DND-41 (cell line): ENCODE results near the gene SERPINB2.

Experiments used
- ATAC-seq: fragments of 200-7000 bp; cut with Tn5 transposase; 3 replicates; pipeline ENCODE4 v1.9.1; 2021; ENCODE audit warnings: low read depth; ENCODE audit not compliant: insufficient read depth
- DNase-seq: peaks from one replicate; pipeline ENCODE4 v3.0.0-alpha.2; 2020
- H2AFZ ChIP-seq: 2 replicates; pipeline ENCODE4 v1.6.0; 2012; ENCODE audit warnings: low read depth, low read length
- H3K27ac ChIP-seq: 2 replicates; pipeline ENCODE4 v1.5.1; 2012; ENCODE audit warnings: low read length, inconsistent platforms
- H3K27me3 ChIP-seq: fragments of 200-600 bp; sonication (generic); 2 replicates; pipeline ENCODE4 v1.6.0; 2012; ENCODE audit warnings: low read length, mild to moderate bottlenecking, inconsistent platforms; ENCODE audit not compliant: insufficient read depth, poor library complexity
- H3K36me3 ChIP-seq: 2 replicates; pipeline ENCODE4 v1.5.1; 2012; ENCODE audit warnings: low read length, inconsistent platforms; ENCODE audit not compliant: insufficient read depth
- H3K4me1 ChIP-seq: 2 replicates; pipeline ENCODE4 v1.5.1; 2012; ENCODE audit warnings: mild to moderate bottlenecking, low read length; ENCODE audit not compliant: insufficient read depth
- H3K4me2 ChIP-seq: 2 replicates; pipeline ENCODE4 v1.6.0; 2012; ENCODE audit warnings: mild to moderate bottlenecking, moderate library complexity, low read length, inconsistent platforms; ENCODE audit not compliant: insufficient read depth
- H3K4me3 ChIP-seq, 2 experiments: fragments of 200-600 bp in 1 of 2; shearing (Covaris generic) in 1 of 2; 2 replicates each; pipeline ENCODE4 v1.5.1; 2012 to 2016; ENCODE audit warnings: inconsistent platforms in 2 of 2, low read length in 2 of 2, mild to moderate bottlenecking in 2 of 2, low read depth in 1 of 2, moderate library complexity in 1 of 2
- H3K79me2 ChIP-seq: 2 replicates; pipeline ENCODE4 v1.6.0; 2012; ENCODE audit warnings: low read length, inconsistent platforms; ENCODE audit not compliant: insufficient read depth
- H3K9ac ChIP-seq: 2 replicates; pipeline ENCODE4 v1.6.0; 2012; ENCODE audit warnings: low read depth, mild to moderate bottlenecking, inconsistent platforms, low read length, moderate library complexity
- H3K9me3 ChIP-seq: 2 replicates; pipeline ENCODE4 v1.5.1; 2012; ENCODE audit warnings: low read length, moderate library complexity, mild to moderate bottlenecking, inconsistent platforms; ENCODE audit not compliant: insufficient read depth, severe bottlenecking
- H4K20me1 ChIP-seq: 2 replicates; pipeline ENCODE4 v1.6.0; 2012; ENCODE audit warnings: low read length; ENCODE audit not compliant: insufficient read depth
- CTCF ChIP-seq: IDR thresholded peaks from 2 replicates; pipeline ENCODE4 v1.5.1; 2012; ENCODE audit warnings: borderline replicate concordance, low read length, moderate library complexity, mild to moderate bottlenecking; ENCODE audit not compliant: poor library complexity, severe bottlenecking; ENCODE audit errors: extremely low read depth
- EZH2 ChIP-seq: IDR thresholded peaks from 3 replicates; pipeline ENCODE4 v1.6.1; 2012; ENCODE audit warnings: borderline replicate concordance, low read depth, mild to moderate bottlenecking, moderate library complexity, low read length, inconsistent platforms; ENCODE audit not compliant: severe bottlenecking

SERPINB2 gene

GRCh38 chr18:63895190-63895589, 7.7 kb downstream of the SERPINB2 start:
- Histone ChIP-seq H3K27ac (peak overlapping the region; percentile 58; the same call in 1 of the 2 replicates), H3K9me3 (no peaks in the 10 kb centered on the region), H4K20me1 (no peaks in the 10 kb centered on the region), H3K4me3 (no peak overlapping the region), H3K4me2 (peak overlapping the region; percentile 32; the same call in 1 of the 2 replicates), H3K9ac (no peak overlapping the region), H2AFZ (no peak overlapping the region), H3K4me1 (peaks cover 39% of the 10 kb centered on the region), H3K36me3 (no peaks in the 10 kb centered on the region), H3K27me3 (no peaks in the 10 kb centered on the region), H3K79me2 (peaks cover 11% of the 10 kb centered on the region)
- peak; percentile 49 for ATAC-seq
- DNase-seq, result no peak
- no peak for TF ChIP-seq CTCF
- TF ChIP-seq EZH2, result no peak

- Histone ChIP-seq H3K79me2 (no peaks in the 10 kb centered on the region), H3K27me3 (no peaks in the 10 kb centered on the region), H3K4me1 (peaks cover 28% of the 10 kb centered on the region), H4K20me1 (no peaks in the 10 kb centered on the region), H3K4me2 (no peak overlapping the region), H3K36me3 (no peaks in the 10 kb centered on the region), H3K27ac (no peak overlapping the region), H3K9me3 (no peaks in the 10 kb centered on the region), H2AFZ (no peak overlapping the region), H3K9ac (no peak overlapping the region), H3K4me3 (no peak overlapping the region)
- ATAC-seq (no peak), DNase-seq (no peak)
- TF ChIP-seq CTCF (no peak), EZH2 (no peak)
Observed at GRCh38 chr18:63897072-63897471, 9.6 kb downstream of the SERPINB2 start.

GRCh38 chr18:63899206-63899605, 11.7 kb downstream of the SERPINB2 start:
- Histone ChIP-seq H3K9ac (no peak overlapping the region), H4K20me1 (no peaks in the 10 kb centered on the region), H3K36me3 (no peaks in the 10 kb centered on the region), H2AFZ (no peak overlapping the region), H3K79me2 (no peaks in the 10 kb centered on the region), H3K4me1 (peaks cover 21% of the 10 kb centered on the region), H3K9me3 (no peaks in the 10 kb centered on the region), H3K4me2 (no peak overlapping the region), H3K4me3 (no peak overlapping the region), H3K27ac (no peak overlapping the region), H3K27me3 (no peaks in the 10 kb centered on the region)
- ATAC-seq (no peak), DNase-seq (no peak)
- no peak for TF ChIP-seq CTCF
- TF ChIP-seq EZH2, result no peak
